Measurements from ENCODE around the gene EXTL1. TPM values are rescaled to one million over a fixed set of nuclear protein-coding genes. Genes with fewer than 3 reads are reported as not detected.

Gene EXTL1
- total and polyA plus RNA-seq, 10 of the 15 experiments (the other 5 are each of a cell fraction or from before 2014, with no cell fraction given): not detected

GRCh38 chr1:25989440-25990234, 31.9 kb upstream of the EXTL1 start:
- no peaks in the 10 kb centered on the region for H3K79me2 ChIP-seq (ENCODE audit: control insufficient read depth, insufficient read depth, low read length)
- no peak for DNase-seq (ENCODE audit: low read depth, low spot score)
- ChIA-PET POLR2A (no interaction called here), CTCF (interaction anchor here (1.0 to 4.1 kb wide), 4 partner anchors 8 to 94 kb away, joined by 3 to 19 read pairs (median 4); partner anchors contain the start of gene PAFAH2), SMC1A (ENCODE audit: uncharacterized antibody, unreplicated experiment) (interaction anchor here (1.2 to 2.1 kb wide), 4 partner anchors 8 to 94 kb away, joined by 3 to 9 read pairs (median 5); partner anchors contain the start of gene PAFAH2), RAD21 (ENCODE audit: unreplicated experiment) (interaction anchor here (1.1 kb wide), 1 partner anchor 22 kb away, joined by 3 read pairs; no protein-coding TSS in a partner anchor)
- H4K20me1 ChIP-seq (ENCODE audit: control insufficient read depth, insufficient read depth): no peaks in the 10 kb centered on the region
- ATAC-seq: no peak
- no peak overlapping the region for H2AFZ ChIP-seq (ENCODE audit: control insufficient read depth, low read depth, low read length)
- H3K27ac ChIP-seq (ENCODE audit: control insufficient read depth, insufficient read depth): no peak overlapping the region
- WGBS (ENCODE audit: insufficient coverage, insufficient replicate concordance, low lambda C conversion rate, missing lambda C conversion rate): 82% methylated on average over 11 of the region's 11 CpGs
- intact Hi-C loops (cut with micrococcal nuclease; ENCODE audit: unreplicated experiment): no loop called here
- no TSS peak for BruUV-seq (replicated peaks)
- TF ChIP-seq SMAD5 (IDR thresholded peaks at IDR 0.05; ENCODE audit: low read depth): no peak
- no peak for TF ChIP-seq CHD4 (IDR thresholded peaks at IDR 0.05)
- no peak for TF ChIP-seq NFYB (IDR thresholded peaks at IDR 0.05; ENCODE audit: insufficient read depth, low read depth, low read length)
- TF ChIP-seq CHD2 (IDR thresholded peaks at IDR 0.05; ENCODE audit: borderline replicate concordance, low read depth, low read length): no peak
- TF ChIP-seq BRCA1 (IDR thresholded peaks at IDR 0.05; ENCODE audit: low read depth, low read length): no peak
- TF ChIP-seq SIN3A (IDR thresholded peaks at IDR 0.05; ENCODE audit: low read depth, low read length): no peak
- no peak for TF ChIP-seq SKIL (IDR thresholded peaks at IDR 0.05; ENCODE audit: low read depth, poor library complexity, severe bottlenecking)
- TF ChIP-seq ZBTB4 (CRISPR knock-in tag; IDR thresholded peaks at IDR 0.05): no peak
- in situ Hi-C loops (cut with MboI): no loop called here
- H3K36me3 ChIP-seq (ENCODE audit: control insufficient read depth in 2 of 2, insufficient read depth in 2 of 2, low read length in 1 of 2): peaks cover 0 to 6% of the 10 kb centered on the region in 2 experiments; a peak in 2 of 4 replicates
- FAIRE-seq: no peak
- H3K4me1 ChIP-seq (ENCODE audit: control insufficient read depth, insufficient read depth, low read length): no peaks in the 10 kb centered on the region
- no peak overlapping the region for H3K4me3 ChIP-seq
- no peaks in the 10 kb centered on the region for H3K9me3 ChIP-seq (replicated peaks; ENCODE audit: control insufficient read depth, insufficient read depth, low read length)
- no peaks in the 10 kb centered on the region for H3K27me3 ChIP-seq (replicated peaks in 1 of 2; ENCODE audit: control insufficient read depth in 2 of 2, insufficient read depth in 2 of 2, low read length in 1 of 2)
- no peak overlapping the region for H3K4me2 ChIP-seq (ENCODE audit: control insufficient read depth, insufficient read depth)
- no peak overlapping the region for H3K9ac ChIP-seq (ENCODE audit: control insufficient read depth, insufficient read depth, low read length)

Measured in GM12878 (cell line).